ENCODE results near the gene PRKCE. TPM values are rescaled to one million over a fixed set of nuclear protein-coding genes. Genes with fewer than 3 reads are reported as not detected.

The PRKCE gene
- total and polyA plus RNA-seq, 3 experiments from 2014 or later, result 3.1 to 9.6 (median 7.9) TPM

GRCh38 chr2:45748239-45748638 is 96.8 kb downstream of the PRKCE start:
- Mint-ChIP-seq H3K27me3 (no peaks in the 10 kb centered on the region), H3K27ac (peak overlapping the region in 2 of 8 donors; percentile 39 to 71), H3K4me1 (peaks cover 9 to 22% (median 15%) of the 10 kb centered on the region in 3 donors), H3K4me3 (no peak overlapping the region), H3K9me3 (peaks cover 0 to 8% (median 3%) of the 10 kb centered on the region in 5 donors), H3K36me3 (peaks cover 0 to 13% (median 4%) of the 10 kb centered on the region in 3 donors)
- POLR2A ChIA-PET, result no interaction called here
- Histone ChIP-seq H3K27ac (ENCODE audit: low read depth, low read length) (no peak overlapping the region), H3K9me3 (ENCODE audit: low read length) (no peaks in the 10 kb centered on the region), H3K4me1 (ENCODE audit: insufficient read depth, low read length) (no peaks in the 10 kb centered on the region), H3K27me3 (ENCODE audit: insufficient read depth, low read length, poor library complexity, severe bottlenecking) (no peaks in the 10 kb centered on the region), H3K4me3 (ENCODE audit: low read length) (no peak overlapping the region), H3K36me3 (ENCODE audit: insufficient read depth, low read length) (no peaks in the 10 kb centered on the region)
- no peak for DNase-seq
- CTCF ChIA-PET, result no interaction called here

GRCh38 chr2:45750001-45750400 is 98.5 kb downstream of the PRKCE start:
- ChIA-PET CTCF (no interaction called here), POLR2A (no interaction called here)
- peaks cover 0 to 13% (median 4%) of the 10 kb centered on the region in 3 donors for H3K36me3 Mint-ChIP-seq
- no peak overlapping the region for H3K27ac Mint-ChIP-seq
- Histone ChIP-seq H3K4me1 (ENCODE audit: insufficient read depth, low read length) (no peaks in the 10 kb centered on the region), H3K27me3 (ENCODE audit: insufficient read depth, low read length, poor library complexity, severe bottlenecking) (no peaks in the 10 kb centered on the region), H3K4me3 (ENCODE audit: low read length) (no peak overlapping the region), H3K27ac (ENCODE audit: low read depth, low read length) (no peak overlapping the region), H3K36me3 (ENCODE audit: insufficient read depth, low read length) (no peaks in the 10 kb centered on the region), H3K9me3 (ENCODE audit: low read length) (no peaks in the 10 kb centered on the region)
- H3K4me3 Mint-ChIP-seq, result no peak overlapping the region
- H3K4me1 Mint-ChIP-seq, result peaks cover 10 to 22% (median 15%) of the 10 kb centered on the region in 3 donors
- H3K27me3 Mint-ChIP-seq, result no peaks in the 10 kb centered on the region
- peaks cover 0 to 8% (median 3%) of the 10 kb centered on the region in 5 donors for H3K9me3 Mint-ChIP-seq
- DNase-seq, result no peak

GRCh38 chr2:45750484-45750883 is 99.0 kb downstream of the PRKCE start:
- Mint-ChIP-seq H3K27me3 (no peaks in the 10 kb centered on the region), H3K4me1 (peaks cover 9 to 22% (median 15%) of the 10 kb centered on the region in 3 donors), H3K36me3 (peaks cover 0 to 13% (median 4%) of the 10 kb centered on the region in 3 donors), H3K4me3 (no peak overlapping the region), H3K9me3 (peaks cover 0 to 8% (median 3%) of the 10 kb centered on the region in 5 donors), H3K27ac (no peak overlapping the region)
- Histone ChIP-seq H3K4me1 (ENCODE audit: insufficient read depth, low read length) (no peaks in the 10 kb centered on the region), H3K4me3 (ENCODE audit: low read length) (no peak overlapping the region), H3K27me3 (ENCODE audit: insufficient read depth, low read length, poor library complexity, severe bottlenecking) (no peaks in the 10 kb centered on the region), H3K9me3 (ENCODE audit: low read length) (no peaks in the 10 kb centered on the region), H3K36me3 (ENCODE audit: insufficient read depth, low read length) (no peaks in the 10 kb centered on the region), H3K27ac (ENCODE audit: low read depth, low read length) (no peak overlapping the region)
- POLR2A ChIA-PET, result no interaction called here
- DNase-seq, result no peak
- CTCF ChIA-PET, result no interaction called here

GRCh38 chr2:45753381-45753780 is 101.9 kb downstream of the PRKCE start:
- POLR2A ChIA-PET, result no interaction called here
- peaks cover 0 to 2% (median 0%) of the 10 kb centered on the region in 5 donors for H3K9me3 Mint-ChIP-seq
- CTCF ChIA-PET, result no interaction called here
- no peak overlapping the region for H3K4me3 Mint-ChIP-seq
- no peak for DNase-seq
- no peak overlapping the region for H3K4me3 ChIP-seq (ENCODE audit: low read length)
- H3K4me1 Mint-ChIP-seq, result peaks cover 10 to 22% (median 15%) of the 10 kb centered on the region in 3 donors
- H3K36me3 Mint-ChIP-seq, result peaks cover 0 to 2% (median 0%) of the 10 kb centered on the region in 3 donors
- no peaks in the 10 kb centered on the region for H3K36me3 ChIP-seq (ENCODE audit: insufficient read depth, low read length)
- no peaks in the 10 kb centered on the region for H3K9me3 ChIP-seq (ENCODE audit: low read length)
- H3K27me3 ChIP-seq (ENCODE audit: insufficient read depth, low read length, poor library complexity, severe bottlenecking), result no peaks in the 10 kb centered on the region
- no peaks in the 10 kb centered on the region for H3K27me3 Mint-ChIP-seq
- H3K4me1 ChIP-seq (ENCODE audit: insufficient read depth, low read length), result no peaks in the 10 kb centered on the region
- H3K27ac ChIP-seq (ENCODE audit: low read depth, low read length), result no peak overlapping the region
- no peak overlapping the region for H3K27ac Mint-ChIP-seq

- H3K27me3 Mint-ChIP-seq, result no peaks in the 10 kb centered on the region
- H3K9me3 ChIP-seq (ENCODE audit: low read length), result no peaks in the 10 kb centered on the region
- no peaks in the 10 kb centered on the region for H3K36me3 ChIP-seq (ENCODE audit: insufficient read depth, low read length)
- no peaks in the 10 kb centered on the region for H3K9me3 Mint-ChIP-seq
- no peak overlapping the region for H3K4me3 ChIP-seq (ENCODE audit: low read length)
- H3K27me3 ChIP-seq (ENCODE audit: insufficient read depth, low read length, poor library complexity, severe bottlenecking), result no peaks in the 10 kb centered on the region
- no peak for DNase-seq
- H3K4me1 ChIP-seq (ENCODE audit: insufficient read depth, low read length), result no peaks in the 10 kb centered on the region
- ChIA-PET POLR2A (no interaction called here), CTCF (no interaction called here)
- H3K36me3 Mint-ChIP-seq, result peaks cover 0 to under 1% (median 0%) of the 10 kb centered on the region in 3 donors
- H3K4me3 Mint-ChIP-seq, result no peak overlapping the region
- peaks cover 8 to 20% (median 13%) of the 10 kb centered on the region in 3 donors for H3K4me1 Mint-ChIP-seq
- H3K27ac Mint-ChIP-seq, result no peak overlapping the region
- H3K27ac ChIP-seq (ENCODE audit: low read depth, low read length), result no peak overlapping the region
These were observed 102.9 kb downstream of the PRKCE start for GRCh38 chr2:45754131-45755010.

- CTCF ChIA-PET, result interaction anchor here (1.2 kb wide), 1 partner anchor 23 kb away, joined by 3 read pairs; no protein-coding TSS in a partner anchor
- peaks cover 7 to 8% (median 7%) of the 10 kb centered on the region in 3 donors for H3K4me1 Mint-ChIP-seq
These were observed 104.3 kb downstream of the PRKCE start for GRCh38 chr2:45755585-45756335.

GRCh38 chr2:45758018-45758417 is 106.5 kb downstream of the PRKCE start:
- H3K4me3 ChIP-seq (ENCODE audit: low read length), result no peak overlapping the region
- Mint-ChIP-seq H3K4me1 (peaks cover 0 to 3% (median 0%) of the 10 kb centered on the region in 3 donors), H3K27me3 (no peaks in the 10 kb centered on the region), H3K36me3 (no peaks in the 10 kb centered on the region), H3K4me3 (no peak overlapping the region), H3K27ac (no peak overlapping the region), H3K9me3 (no peaks in the 10 kb centered on the region)
- no peaks in the 10 kb centered on the region for H3K27me3 ChIP-seq (ENCODE audit: insufficient read depth, low read length, poor library complexity, severe bottlenecking)
- ChIA-PET POLR2A (no interaction called here), CTCF (no interaction called here)
- H3K27ac ChIP-seq (ENCODE audit: low read depth, low read length), result no peak overlapping the region
- H3K9me3 ChIP-seq (ENCODE audit: low read length), result no peaks in the 10 kb centered on the region
- DNase-seq, result no peak
- no peaks in the 10 kb centered on the region for H3K4me1 ChIP-seq (ENCODE audit: insufficient read depth, low read length)
- no peaks in the 10 kb centered on the region for H3K36me3 ChIP-seq (ENCODE audit: insufficient read depth, low read length)

More at GRCh38 chr2:45755585-45756335, 104.3 kb downstream of the PRKCE start:
- Histone ChIP-seq H3K27ac (ENCODE audit: low read depth, low read length) (no peak overlapping the region), H3K27me3 (ENCODE audit: insufficient read depth, low read length, poor library complexity, severe bottlenecking) (no peaks in the 10 kb centered on the region), H3K4me1 (ENCODE audit: insufficient read depth, low read length) (no peaks in the 10 kb centered on the region), H3K9me3 (ENCODE audit: low read length) (no peaks in the 10 kb centered on the region), H3K36me3 (ENCODE audit: insufficient read depth, low read length) (no peaks in the 10 kb centered on the region), H3K4me3 (ENCODE audit: low read length) (no peak overlapping the region)
- no peak for DNase-seq
- Mint-ChIP-seq H3K27ac (peak overlapping the region in 2 of 8 donors; percentile 11 to 87), H3K4me3 (no peak overlapping the region), H3K9me3 (no peaks in the 10 kb centered on the region), H3K36me3 (no peaks in the 10 kb centered on the region), H3K27me3 (no peaks in the 10 kb centered on the region)
- POLR2A ChIA-PET, result interaction anchor here (0.5 kb wide), 1 partner anchor 201 kb away, joined by 5 read pairs; no protein-coding TSS in a partner anchor

GRCh38 chr2:45759310-45759851 is 107.9 kb downstream of the PRKCE start:
- Mint-ChIP-seq H3K4me1 (peaks cover 0 to 2% (median 0%) of the 10 kb centered on the region in 3 donors), H3K9me3 (no peaks in the 10 kb centered on the region), H3K4me3 (no peak overlapping the region), H3K36me3 (no peaks in the 10 kb centered on the region), H3K27me3 (no peaks in the 10 kb centered on the region), H3K27ac (no peak overlapping the region)
- ChIA-PET POLR2A (no interaction called here), CTCF (no interaction called here)
- H3K27ac ChIP-seq (ENCODE audit: low read depth, low read length), result no peak overlapping the region
- no peak overlapping the region for H3K4me3 ChIP-seq (ENCODE audit: low read length)
- H3K9me3 ChIP-seq (ENCODE audit: low read length), result no peaks in the 10 kb centered on the region
- no peaks in the 10 kb centered on the region for H3K4me1 ChIP-seq (ENCODE audit: insufficient read depth, low read length)
- DNase-seq, result no peak
- H3K27me3 ChIP-seq (ENCODE audit: insufficient read depth, low read length, poor library complexity, severe bottlenecking), result no peaks in the 10 kb centered on the region
- no peaks in the 10 kb centered on the region for H3K36me3 ChIP-seq (ENCODE audit: insufficient read depth, low read length)
